ENCODE results near the gene PSMB7. TPM values are rescaled to one million over a fixed set of nuclear protein-coding genes. Genes with fewer than 3 reads are reported as not detected.

PSMB7 gene
- total and polyA plus RNA-seq, 4 donors: 86.1 to 194 (median 149) TPM

- no peaks in the 10 kb centered on the region for H3K27me3 ChIP-seq (ENCODE audit: control insufficient read depth in 3 of 3, insufficient read depth in 3 of 3, low read length in 2 of 3)
- no peak overlapping the region for H3K9ac ChIP-seq (ENCODE audit: insufficient read depth in 1 of 2, low read length in 2 of 2)
- no peak overlapping the region for H3K4me3 ChIP-seq
- no peaks in the 10 kb centered on the region for H3K9me3 ChIP-seq (ENCODE audit: control insufficient read depth in 4 of 4, insufficient read depth in 3 of 4, low read length in 3 of 4)
- no peak for TF ChIP-seq CTCF (IDR thresholded peaks at IDR 0.05; ENCODE audit: control extremely low read depth, extremely low read depth)
- no peaks in the 10 kb centered on the region for H3K4me1 ChIP-seq (ENCODE audit: control insufficient read depth in 5 of 5, insufficient read depth in 5 of 5, low read length in 5 of 5)
- peaks cover 0 to 52% (median 13%) of the 10 kb centered on the region in 4 donors for H3K36me3 ChIP-seq (ENCODE audit: control insufficient read depth in 4 of 4, insufficient read depth in 4 of 4, low read length in 4 of 4)
- no peak for ATAC-seq (ENCODE audit: insufficient read depth, low FRiP score)
- H3K27ac ChIP-seq (ENCODE audit: low read depth in 1 of 2, low read length in 1 of 2): no peak overlapping the region
- WGBS, 2 donors: 95 to 96% methylated on average over 18 of the region's 18 CpGs
- DNase-seq: no peak
Observed at GRCh38 chr9:124313940-124314339, 101.3 kb downstream of the PSMB7 start.

- peaks cover 0 to 60% (median 13%) of the 10 kb centered on the region in 4 donors for H3K36me3 ChIP-seq (ENCODE audit: control insufficient read depth in 4 of 4, insufficient read depth in 4 of 4, low read length in 4 of 4)
- H3K27ac ChIP-seq (ENCODE audit: low read depth in 1 of 2, low read length in 1 of 2): no peak overlapping the region
- DNase-seq (no peak), ATAC-seq (ENCODE audit: insufficient read depth, low FRiP score) (no peak)
- no peaks in the 10 kb centered on the region for H3K27me3 ChIP-seq (ENCODE audit: control insufficient read depth in 3 of 3, insufficient read depth in 3 of 3, low read length in 2 of 3)
- TF ChIP-seq CTCF (IDR thresholded peaks at IDR 0.05; ENCODE audit: control extremely low read depth, extremely low read depth): no peak
- H3K9me3 ChIP-seq (ENCODE audit: control insufficient read depth in 4 of 4, insufficient read depth in 3 of 4, low read length in 3 of 4): no peaks in the 10 kb centered on the region
- H3K4me1 ChIP-seq (ENCODE audit: control insufficient read depth in 5 of 5, insufficient read depth in 5 of 5, low read length in 5 of 5): no peaks in the 10 kb centered on the region
- 76 to 87% methylated on average over 27 of the region's 27 CpGs for WGBS, 2 donors
- H3K9ac ChIP-seq (ENCODE audit: insufficient read depth in 1 of 2, low read length in 2 of 2): no peak overlapping the region
- H3K4me3 ChIP-seq: no peak overlapping the region
Observed at GRCh38 chr9:124312290-124313265, 102.7 kb downstream of the PSMB7 start.

- Histone ChIP-seq H3K4me1 (ENCODE audit: control insufficient read depth in 5 of 5, insufficient read depth in 5 of 5, low read length in 5 of 5) (peaks cover 0 to 6% (median 0%) of the 10 kb centered on the region in 5 donors), H3K9ac (ENCODE audit: insufficient read depth in 1 of 2, low read length in 2 of 2) (no peak overlapping the region), H3K36me3 (ENCODE audit: control insufficient read depth in 4 of 4, insufficient read depth in 4 of 4, low read length in 4 of 4) (peaks cover 0 to 58% (median 10%) of the 10 kb centered on the region in 4 donors), H3K4me3 (no peak overlapping the region), H3K27me3 (ENCODE audit: control insufficient read depth in 3 of 3, insufficient read depth in 3 of 3, low read length in 2 of 3) (no peaks in the 10 kb centered on the region), H3K9me3 (ENCODE audit: control insufficient read depth in 4 of 4, insufficient read depth in 3 of 4, low read length in 3 of 4) (no peaks in the 10 kb centered on the region), H3K27ac (ENCODE audit: low read depth in 1 of 2, low read length in 1 of 2) (no peak overlapping the region)
- WGBS, 2 donors: 96 to 98% methylated on average over 5 of the region's 5 CpGs
- DNase-seq: no peak
- ATAC-seq (ENCODE audit: insufficient read depth, low FRiP score): no peak
- TF ChIP-seq CTCF (IDR thresholded peaks at IDR 0.05; ENCODE audit: control extremely low read depth, extremely low read depth): no peak
Observed at GRCh38 chr9:124311283-124311682, 104.0 kb downstream of the PSMB7 start.

All from lung (tissue), 12 donors.